ENCODE measurements around the gene PRKCH.

- no peak for TF ChIP-seq POLR2A (IDR thresholded peaks at IDR 0.05)
- no peak for TF ChIP-seq CTCF (IDR thresholded peaks at IDR 0.05)
Measured at GRCh38 chr14:61376314-61376713, 54.9 kb downstream of the PRKCH start.
